ENCODE measurements around the gene PRELID3B. TPM values are rescaled to one million over a fixed set of nuclear protein-coding genes. Genes with fewer than 3 reads are reported as not detected.

The PRELID3B gene
- total and polyA plus RNA-seq, 2 of the 8 experiments (the other 6 are each of a cell fraction or from before 2014, with no cell fraction given): 8.1 to 50.5 TPM

DNA sequence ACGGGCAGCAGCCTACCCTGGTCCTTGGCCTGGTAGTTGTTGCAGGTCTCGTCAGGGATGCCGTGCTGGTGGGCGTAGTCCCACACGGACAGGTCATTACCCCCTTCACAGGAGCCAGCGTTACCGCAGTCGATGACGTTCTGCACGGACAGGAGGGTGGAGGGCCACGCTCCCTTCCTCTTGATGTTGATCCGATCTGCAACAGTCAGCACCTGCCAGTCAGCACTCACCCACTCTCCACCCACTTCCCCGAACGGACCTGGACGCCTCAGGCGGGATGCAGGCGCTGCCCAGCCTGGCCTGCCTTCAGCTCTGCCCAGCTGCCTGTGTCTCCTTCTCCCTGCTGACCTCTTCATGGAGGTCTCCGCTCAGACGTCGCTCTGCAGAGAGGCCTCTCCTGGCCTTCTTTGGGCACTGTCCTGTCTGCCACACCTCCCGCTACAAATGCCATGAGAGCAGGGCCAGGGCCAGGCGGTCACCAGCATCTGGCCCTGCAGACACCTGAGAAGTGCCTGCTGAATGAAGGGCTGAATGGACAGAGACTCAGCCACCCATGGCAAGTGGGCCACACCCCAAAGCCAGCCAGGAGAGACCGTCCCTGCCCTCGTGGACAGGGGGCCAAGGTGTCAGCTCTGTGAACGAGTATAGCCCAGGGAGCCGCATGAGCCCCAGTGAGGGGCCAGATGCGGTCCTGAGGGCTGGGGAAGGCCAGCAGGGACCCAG lies 41.0 kb downstream of the PRELID3B start:
- no peak overlapping the region for H3K27ac ChIP-seq (ENCODE audit: low read depth, low read length)
- H3K18ac ChIP-seq (ENCODE audit: extremely low read depth, low read length): no peak overlapping the region
- H4K91ac ChIP-seq (replicated peaks; ENCODE audit: insufficient read length, low read length): no peak overlapping the region
- H3K56ac ChIP-seq (replicated peaks; ENCODE audit: insufficient read length, low read depth, low read length): no peak overlapping the region
- DNase-seq (ENCODE audit: low read depth in 1 of 2, low spot score in 2 of 2): no peak
- H2BK120ac ChIP-seq (replicated peaks; ENCODE audit: low read depth, low read length): no peak overlapping the region
- H4K20me1 ChIP-seq (replicated peaks in 1 of 2; ENCODE audit: control insufficient read depth in 1 of 2, insufficient read depth in 2 of 2, low read length in 2 of 2): peaks cover 0 to 6% of the 10 kb centered on the region in 2 experiments
- H3K4me1 ChIP-seq (replicated peaks in 1 of 4; ENCODE audit: control insufficient read depth in 3 of 4, insufficient read depth in 4 of 4, low read length in 3 of 4): peaks cover 0 to 4% (median 3%) of the 10 kb centered on the region in 4 experiments; a peak in 2 of 7 replicates
- no peak overlapping the region for H2AK5ac ChIP-seq (ENCODE audit: low read depth, low read length)
- no peak overlapping the region for H3K4ac ChIP-seq (replicated peaks; ENCODE audit: insufficient read length, low read depth, low read length)
- H3K79me2 ChIP-seq (ENCODE audit: control insufficient read depth in 1 of 2, insufficient read depth in 2 of 2, low read length in 2 of 2): no peaks in the 10 kb centered on the region
- peaks cover 0 to 1% (median 0%) of the 10 kb centered on the region in 4 experiments; a peak in 3 of 8 replicates for H3K36me3 ChIP-seq (ENCODE audit: control insufficient read depth in 2 of 4, insufficient read depth in 4 of 4, low read length in 3 of 4)
- H2BK15ac ChIP-seq (ENCODE audit: low read length): no peak overlapping the region
- H2BK5ac ChIP-seq (ENCODE audit: low read depth, low read length): 0 out of 2 replicates have a peak overlapping the region, but pooled peaks have one; percentile 23
- CTCF ChIA-PET (ENCODE audit: partially characterized antibody): interaction anchor here (0.6 to 1.0 kb wide), 2 partner anchors 9 to 221 kb away, joined by 3 to 5 read pairs; no protein-coding TSS in a partner anchor
- no peaks in the 10 kb centered on the region for H3K79me1 ChIP-seq (ENCODE audit: low read depth, low read length)
- H3K23me2 ChIP-seq (ENCODE audit: low read depth, low read length): no peaks in the 10 kb centered on the region; the same call in 1 of the 2 replicates
- H2BK12ac ChIP-seq (ENCODE audit: low read depth, low read length): no peak overlapping the region
- H3K4me3 ChIP-seq (ENCODE audit: extremely low read depth in 1 of 4, insufficient read depth in 2 of 4, low read depth in 3 of 4, low read length in 4 of 4): no peak overlapping the region
- no peak overlapping the region for H3K14ac ChIP-seq (ENCODE audit: insufficient read length)
- no peak overlapping the region for H2BK20ac ChIP-seq (ENCODE audit: low read length)
- POLR2A ChIA-PET (ENCODE audit: partially characterized antibody): interaction anchor here (2.0 kb wide), 1 partner anchor 9 kb away, joined by 6 read pairs; no protein-coding TSS in a partner anchor
- no peak overlapping the region for H4K5ac ChIP-seq (ENCODE audit: insufficient read length, low read depth, low read length)
- no peak overlapping the region for H2AFZ ChIP-seq (ENCODE audit: low read length)
- no peak for FAIRE-seq
- peaks cover 0 to 2% (median under 1%) of the 10 kb centered on the region in 4 experiments; a peak in 1 of 7 replicates for H3K27me3 ChIP-seq (replicated peaks in 1 of 4; ENCODE audit: control insufficient read depth in 3 of 4, extremely low read depth in 1 of 4, insufficient read depth in 3 of 4, low read length in 3 of 4)
- H3K4me2 ChIP-seq (ENCODE audit: insufficient read depth in 1 of 2, low read depth in 2 of 2, low read length in 2 of 2): no peak overlapping the region
- H3K9me3 ChIP-seq (ENCODE audit: insufficient read depth in 2 of 2, low read depth in 1 of 2, low read length in 1 of 2): no peaks in the 10 kb centered on the region
- WGBS, 2 experiments (ENCODE audit: extremely low coverage in 1 of 2, insufficient coverage in 1 of 2, insufficient read length in 1 of 2, insufficient replicate concordance in 2 of 2, low coverage in 1 of 2, low lambda C conversion rate in 2 of 2, missing lambda C conversion rate in 1 of 2): 93% methylated on average over 25 of the region's 27 CpGs; no CpG with 5 or more reads in 1 of the 2 experiments
- H3K9ac ChIP-seq (replicated peaks in 1 of 4; ENCODE audit: extremely low read depth in 1 of 4, low read depth in 3 of 4, low read length in 3 of 4): no peak overlapping the region
- H4K8ac ChIP-seq (ENCODE audit: extremely low read depth, insufficient read depth, low read length): no peak overlapping the region
- no peak overlapping the region for H3K23ac ChIP-seq (ENCODE audit: insufficient read length)
- no peak for TF ChIP-seq POLR2A (IDR thresholded peaks at IDR 0.05; ENCODE audit: control extremely low read depth in 1 of 2, low read depth in 2 of 2, low read length in 2 of 2)
- no peak for TF ChIP-seq SP1 (IDR thresholded peaks at IDR 0.05; ENCODE audit: low read depth, low read length)
- TF ChIP-seq TBP (IDR thresholded peaks at IDR 0.05; ENCODE audit: low read depth, low read length): no peak
